ENCODE data around the gene CRACDL. TPM values are rescaled to one million over a fixed set of nuclear protein-coding genes. Genes with fewer than 3 reads are reported as not detected.

Gene CRACDL
- total RNA-seq, 2 donors from 2014 or later = 4.1 to 20.8 TPM

- intact Hi-C loops (cut with DNase I) = no loop called here
- Histone ChIP-seq H3K27me3 (replicated peaks; ENCODE audit: insufficient read depth) (no peaks in the 10 kb centered on the region), H3K36me3 (no peaks in the 10 kb centered on the region), H3K4me3 (no peak overlapping the region), H3K27ac (no peak overlapping the region), H3K9me3 (no peaks in the 10 kb centered on the region), H3K4me1 (replicated peaks) (no peaks in the 10 kb centered on the region)
- WGBS = 94% methylated on average over 38 of the region's 38 CpGs
- DNase-seq (ENCODE audit: low spot score) = no peak
- no peak for TF ChIP-seq POLR2AphosphoS5 (IDR thresholded peaks at IDR 0.05)
- TF ChIP-seq POLR2A (IDR thresholded peaks at IDR 0.05) = no peak
- TF ChIP-seq CTCF (IDR thresholded peaks at IDR 0.05) = no peak
These were observed 114.3 kb downstream of the CRACDL start for GRCh38 chr2:98821629-98822135.

GRCh38 chr2:98819231-98819766, 116.7 kb downstream of the CRACDL start:
- TF ChIP-seq POLR2A (IDR thresholded peaks at IDR 0.05) = no peak
- no peak for TF ChIP-seq CTCF (IDR thresholded peaks at IDR 0.05)
- intact Hi-C loops (cut with DNase I) = no loop called here
- no peaks in the 10 kb centered on the region for H3K4me1 ChIP-seq (replicated peaks)
- DNase-seq (ENCODE audit: low spot score) = no peak
- H3K27ac ChIP-seq = no peak overlapping the region
- no peaks in the 10 kb centered on the region for H3K27me3 ChIP-seq (replicated peaks; ENCODE audit: insufficient read depth)
- no peaks in the 10 kb centered on the region for H3K9me3 ChIP-seq
- 41% methylated on average over 5 of the region's 5 CpGs for WGBS
- no peaks in the 10 kb centered on the region for H3K36me3 ChIP-seq
- H3K4me3 ChIP-seq = no peak overlapping the region

- H3K27me3 ChIP-seq (replicated peaks; ENCODE audit: insufficient read depth) = no peaks in the 10 kb centered on the region
- intact Hi-C loops (cut with DNase I) = no loop called here
- H3K4me1 ChIP-seq (replicated peaks) = no peaks in the 10 kb centered on the region
- H3K4me3 ChIP-seq = no peak overlapping the region
- no peak for TF ChIP-seq POLR2AphosphoS5 (IDR thresholded peaks at IDR 0.05)
- TF ChIP-seq POLR2A (IDR thresholded peaks at IDR 0.05) = no peak
- TF ChIP-seq CTCF (IDR thresholded peaks at IDR 0.05) = no peak
- WGBS = 79% methylated on average over 5 of the region's 5 CpGs
- no peaks in the 10 kb centered on the region for H3K9me3 ChIP-seq
- no peak for DNase-seq (ENCODE audit: low spot score)
- H3K36me3 ChIP-seq = no peaks in the 10 kb centered on the region
- H3K27ac ChIP-seq = no peak overlapping the region
These were observed 117.9 kb downstream of the CRACDL start for GRCh38 chr2:98818164-98818563.

GRCh38 chr2:98816281-98816680, 119.7 kb downstream of the CRACDL start:
- Histone ChIP-seq H3K4me1 (replicated peaks) (no peaks in the 10 kb centered on the region), H3K9me3 (no peaks in the 10 kb centered on the region), H3K36me3 (no peaks in the 10 kb centered on the region), H3K27ac (no peak overlapping the region), H3K4me3 (no peak overlapping the region), H3K27me3 (replicated peaks; ENCODE audit: insufficient read depth) (no peaks in the 10 kb centered on the region)
- 74% methylated on average over 3 of the region's 3 CpGs for WGBS
- no peak for DNase-seq (ENCODE audit: low spot score)
- intact Hi-C loops (cut with DNase I) = no loop called here
- no peak for TF ChIP-seq POLR2A (IDR thresholded peaks at IDR 0.05)
- TF ChIP-seq CTCF (IDR thresholded peaks at IDR 0.05) = no peak
- TF ChIP-seq POLR2AphosphoS5 (IDR thresholded peaks at IDR 0.05) = no peak

- 93% methylated on average over 2 of the region's 2 CpGs for WGBS
- no peak for DNase-seq (ENCODE audit: low spot score)
- Histone ChIP-seq H3K36me3 (no peaks in the 10 kb centered on the region), H3K27ac (no peak overlapping the region), H3K4me3 (no peak overlapping the region), H3K27me3 (replicated peaks; ENCODE audit: insufficient read depth) (no peaks in the 10 kb centered on the region), H3K9me3 (no peaks in the 10 kb centered on the region), H3K4me1 (replicated peaks) (no peaks in the 10 kb centered on the region)
- intact Hi-C loops (cut with DNase I) = no loop called here
- TF ChIP-seq CTCF (IDR thresholded peaks at IDR 0.05) = no peak
- TF ChIP-seq POLR2AphosphoS5 (IDR thresholded peaks at IDR 0.05) = no peak
- TF ChIP-seq POLR2A (IDR thresholded peaks at IDR 0.05) = no peak
These were observed 120.2 kb downstream of the CRACDL start for GRCh38 chr2:98815795-98816194.

All from prostate gland (tissue), 2 donors.